ENCODE measurements around the gene METTL5.
A peak's percentile ranks its signal among the peaks of the same experiment; 100 is the strongest.
"Not testable (repeated sequence)": the region's sequence is repeated elsewhere in the genome, so short reads cannot be mapped to it uniquely, and the experiment has no call there.

The METTL5 gene

GRCh38 chr2:169828141-169828811 is 3.6 kb upstream of the METTL5 start:
- DNase-seq = peak; percentile 67

DNA sequence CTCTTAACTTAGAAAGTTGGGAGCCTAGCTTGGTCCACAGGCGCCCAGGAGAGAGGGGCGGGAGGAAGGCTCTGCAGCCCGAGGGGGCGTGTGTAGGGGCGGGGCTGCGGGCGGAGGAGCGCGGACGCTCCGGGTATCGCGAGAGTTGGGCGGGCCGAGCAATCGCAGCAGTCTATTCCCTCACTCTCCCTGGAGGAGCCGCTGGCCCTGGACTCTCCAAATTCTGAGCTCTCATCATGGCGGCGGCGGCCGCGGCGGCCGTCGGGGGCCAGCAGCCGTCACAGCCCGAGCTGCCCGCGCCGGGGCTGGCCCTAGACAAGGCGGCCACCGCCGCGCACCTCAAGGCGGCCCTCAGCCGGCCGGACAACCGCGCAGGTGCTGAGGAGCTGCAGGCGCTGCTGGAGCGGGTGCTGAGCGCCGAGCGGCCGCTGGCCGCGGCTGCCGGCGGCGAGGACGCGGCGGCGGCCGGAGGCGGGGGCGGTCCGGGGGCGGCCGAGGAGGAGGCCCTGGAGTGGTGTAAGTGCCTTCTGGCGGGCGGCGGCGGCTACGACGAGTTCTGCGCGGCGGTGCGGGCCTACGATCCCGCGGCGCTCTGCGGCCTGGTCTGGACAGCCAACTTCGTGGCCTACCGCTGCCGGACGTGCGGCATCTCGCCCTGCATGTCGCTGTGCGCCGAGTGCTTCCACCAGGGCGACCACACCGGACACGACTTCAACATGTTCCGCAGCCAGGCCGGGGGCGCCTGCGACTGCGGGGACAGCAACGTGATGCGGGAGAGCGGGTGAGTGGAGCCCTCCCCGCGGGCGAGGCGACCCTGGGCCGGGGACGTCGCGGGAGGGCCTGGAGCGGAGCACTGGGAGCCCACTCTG is 2.8 kb upstream of the METTL5 start, which contains the start of gene UBR3:
Gene UBR3 (plus strand): TSS at position 183 of the 869 bp plus-strand sequence. CDS start 54 bp downstream, at position 237.
- peak; percentile 95 for DNase-seq

- no peak for DNase-seq
Measured at GRCh38 chr2:169823996-169824372, 721 bp downstream of the METTL5 start.

DNA sequence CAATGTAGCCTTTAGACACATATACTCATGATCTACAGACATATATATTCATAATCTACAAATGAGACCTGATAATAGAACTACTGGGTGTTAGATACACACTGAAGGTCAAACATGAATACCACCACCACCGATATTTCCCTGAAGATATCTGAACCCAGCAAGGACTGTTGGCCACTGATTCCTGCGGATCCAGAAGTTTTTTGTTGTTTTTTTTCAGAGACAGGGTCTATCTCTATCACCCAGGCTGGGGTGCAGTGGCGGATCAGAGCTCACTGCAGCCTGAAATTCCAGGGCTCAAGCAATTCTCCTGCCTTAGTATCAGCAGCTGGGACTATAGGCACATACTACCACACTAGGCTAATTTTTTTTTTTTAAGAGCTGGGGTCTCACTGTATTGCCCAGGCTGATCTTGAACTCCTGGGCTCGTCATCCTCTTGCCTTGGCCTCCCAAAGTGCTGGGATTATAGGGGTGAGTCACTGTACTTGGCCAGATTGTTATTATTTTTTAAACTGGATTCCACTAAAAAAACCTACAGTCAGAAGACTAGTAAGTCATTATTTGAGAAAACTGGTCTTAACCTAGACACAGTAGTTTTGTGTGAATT is 1.8 kb downstream of the METTL5 start:
- no peak for DNase-seq

- no peak for DNase-seq
Measured at GRCh38 chr2:169822036-169822435, 2.7 kb downstream of the METTL5 start.

- DNase-seq = not testable (repeated sequence)
Measured at GRCh38 chr2:169820101-169820500, 4.6 kb downstream of the METTL5 start.

GRCh38 chr2:169819106-169819505 is 5.6 kb downstream of the METTL5 start:
- no peak for DNase-seq

GRCh38 chr2:169818241-169818640 is 6.5 kb downstream of the METTL5 start:
- no peak for DNase-seq

GRCh38 chr2:169817369-169817768 is 7.3 kb downstream of the METTL5 start:
- not testable (repeated sequence) for DNase-seq

GRCh38 chr2:169816961-169817360 is 7.7 kb downstream of the METTL5 start:
- DNase-seq = not testable (repeated sequence)

- DNase-seq = no peak
Measured at GRCh38 chr2:169815849-169816248, 8.9 kb downstream of the METTL5 start.

GRCh38 chr2:169808221-169808620 is 16.5 kb downstream of the METTL5 start:
- no peak for DNase-seq

- DNase-seq = no peak
Measured at GRCh38 chr2:169806586-169806985, 18.1 kb downstream of the METTL5 start.

GRCh38 chr2:169803480-169803879 is 21.2 kb downstream of the METTL5 start:
- no peak for DNase-seq

DNA sequence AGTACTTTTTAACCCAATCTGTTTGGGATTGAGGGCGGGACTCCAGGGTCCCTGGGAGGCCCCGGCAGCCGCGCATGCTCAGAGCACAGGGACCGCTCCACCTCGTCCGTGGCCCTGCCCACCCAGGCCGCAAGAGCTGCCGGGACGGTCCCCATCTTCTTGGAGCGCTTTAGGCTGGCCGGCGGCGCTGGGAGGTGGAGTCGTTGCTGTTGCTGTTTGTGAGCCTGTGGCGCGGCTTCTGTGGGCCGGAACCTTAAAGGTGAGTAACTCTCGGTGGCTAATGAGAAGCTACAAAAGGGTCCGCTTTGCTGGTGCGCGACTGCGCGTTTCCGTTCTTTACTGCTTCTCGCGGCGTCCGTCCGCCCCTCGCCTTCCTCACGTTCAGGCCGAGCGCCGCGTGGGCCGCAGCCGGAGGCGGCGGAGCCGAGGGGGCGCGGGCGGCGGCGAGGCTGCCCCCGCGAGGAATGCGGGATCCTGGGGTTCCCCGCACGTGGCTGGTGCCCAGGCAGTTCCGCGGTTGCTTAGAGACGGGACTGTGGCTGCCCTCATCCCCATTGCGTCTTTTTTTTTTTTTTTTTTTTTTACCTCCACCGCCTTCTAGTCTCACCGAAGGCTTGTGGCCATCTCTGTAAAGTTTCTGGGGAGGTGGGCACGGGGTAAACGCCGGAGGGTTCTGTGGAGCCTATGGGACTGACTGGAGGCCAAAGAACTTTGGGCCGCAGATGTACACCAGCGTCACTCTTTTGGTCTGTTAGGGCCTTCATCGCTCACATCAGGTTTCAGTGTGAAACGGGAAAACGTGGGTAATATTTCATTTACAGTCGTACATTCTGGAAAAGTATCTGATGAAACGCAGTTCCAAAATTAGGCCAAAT is 25.8 kb downstream of the METTL5 start, which contains the start of gene SSB:
Gene SSB (plus strand): TSS at position 154 of the 875 bp plus-strand sequence. CDS start 2,090 bp downstream, outside the sequence.
- peak; percentile 98 for DNase-seq

- no peak for DNase-seq
Measured at GRCh38 chr2:169798397-169798717, 26.3 kb downstream of the METTL5 start.

DNA sequence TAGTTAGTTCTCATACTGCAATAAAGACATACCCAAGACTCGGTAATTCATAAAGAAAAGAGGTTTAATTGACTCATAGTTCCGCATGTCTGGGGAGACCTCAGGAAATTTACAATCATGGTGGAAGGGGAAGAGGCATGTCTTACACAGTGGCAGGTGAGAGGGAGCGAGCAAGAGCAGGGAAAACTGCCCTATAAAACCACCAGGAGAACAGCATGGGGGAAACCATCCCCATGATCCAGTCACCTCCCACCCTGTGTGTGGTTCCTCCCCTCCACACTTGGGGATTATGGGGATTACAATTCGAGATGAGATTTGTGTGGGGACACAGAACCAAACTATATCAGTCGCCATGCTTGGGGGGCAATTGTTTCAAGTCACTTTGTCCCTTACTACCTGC is 27.1 kb downstream of the METTL5 start:
- no peak for DNase-seq

GRCh38 chr2:169796441-169796840 is 28.3 kb downstream of the METTL5 start:
- no peak for DNase-seq

GRCh38 chr2:169795181-169795580 is 29.5 kb downstream of the METTL5 start:
- DNase-seq = no peak

DNA sequence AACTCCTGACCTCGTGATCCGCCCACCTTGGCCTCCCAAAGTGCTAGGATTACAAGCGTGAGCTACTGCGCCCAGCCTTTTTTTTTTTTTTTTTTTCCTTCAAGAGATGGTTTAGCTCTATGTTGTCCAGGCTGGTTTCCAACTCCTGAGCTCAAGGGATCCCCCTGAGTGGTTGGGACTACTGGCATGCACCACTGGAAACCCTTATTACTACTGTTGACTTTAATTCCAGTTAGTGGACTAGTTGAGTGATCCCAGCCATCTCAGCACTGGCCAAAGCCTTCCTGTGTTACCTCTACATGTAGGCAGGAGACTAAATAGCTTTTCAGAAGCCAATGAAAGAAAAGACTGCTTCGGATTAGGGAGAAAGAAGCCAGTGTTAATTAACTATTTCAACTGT is 34.1 kb downstream of the METTL5 start:
- DNase-seq = no peak

DNA sequence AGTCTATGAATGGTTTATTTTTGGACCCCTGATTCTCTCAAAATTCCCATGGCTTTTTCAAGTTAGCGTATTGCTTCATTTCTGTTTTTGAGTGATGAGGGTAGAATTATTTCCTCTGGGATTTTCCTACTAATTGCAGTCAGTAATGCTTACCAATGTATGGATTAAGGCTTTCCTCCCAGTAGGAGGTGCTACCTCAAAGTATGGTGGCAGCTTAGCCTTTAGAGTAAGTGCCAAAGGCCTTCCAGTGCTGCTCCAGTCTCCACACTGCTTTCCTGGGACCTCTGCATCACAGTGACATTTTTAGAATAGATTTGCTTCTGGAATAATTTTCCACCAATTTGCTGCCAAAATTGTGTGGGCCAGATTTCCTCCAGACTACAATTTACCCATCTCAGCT is 42.2 kb downstream of the METTL5 start:
- no peak for DNase-seq

DNA sequence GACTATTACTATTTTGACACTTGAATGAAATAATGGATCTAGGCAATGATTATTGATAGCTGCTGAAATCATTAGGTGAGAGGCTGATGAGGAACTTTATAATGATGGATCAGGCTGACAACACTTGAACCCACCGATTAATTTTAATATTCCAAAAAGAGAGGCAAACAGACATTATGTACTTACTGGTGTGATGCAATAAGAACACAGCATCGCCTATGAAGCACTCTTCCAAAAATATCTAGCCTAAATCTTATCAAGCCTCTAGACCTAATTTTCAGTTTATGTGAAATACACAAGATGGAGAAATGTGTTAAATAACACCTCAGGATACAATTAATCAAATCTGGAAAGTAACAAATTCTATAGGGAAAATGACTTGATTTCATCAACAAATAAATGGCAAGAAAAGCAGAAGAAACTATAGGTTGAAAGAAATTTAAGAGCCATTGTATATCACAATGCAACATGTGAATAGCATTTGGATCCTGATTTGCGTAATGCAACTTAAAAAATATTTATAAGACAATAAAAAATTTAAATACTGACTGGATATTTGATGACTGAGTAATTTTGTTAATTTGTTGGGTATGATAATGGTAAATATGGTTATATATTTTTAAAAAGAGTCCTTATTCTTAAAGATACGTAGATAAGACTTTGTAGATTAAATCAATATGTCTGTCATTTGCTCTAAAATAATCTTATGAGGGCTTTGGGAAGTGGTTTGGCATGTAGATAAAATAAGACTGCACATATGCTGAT is 43.3 kb downstream of the METTL5 start:
- no peak for DNase-seq

Data from stimulated activated CD4-positive, alpha-beta T cell treated with anti-CD3 and anti-CD28 coated beads, Interleukin-15, amount 100 ng/mL, for 24 hours (primary cell).